Ascending aorta (tissue), 2 donors: Measurements from ENCODE around the gene TM9SF1. TPM values are rescaled to one million over a fixed set of nuclear protein-coding genes. Genes with fewer than 3 reads are reported as not detected.
"Not testable (repeated sequence)": the region's sequence is repeated elsewhere in the genome, so short reads cannot be mapped to it uniquely, and the experiment has no call there.

Experiments used
- DNase-seq, 2 donors: peaks; one replicate each; pipeline ENCODE4 v3.0.0-alpha.2; 2019; ENCODE audit warnings: low spot score in 2 of 2
- H3K27ac ChIP-seq, 2 donors: fragments of 200-600 bp; sonication (generic); one replicate each; pipeline ENCODE4 v1.5.1; 2016 to 2017; ENCODE audit warnings: mild to moderate bottlenecking in 1 of 2
- H3K27me3 ChIP-seq: fragments of 200-600 bp; sonication (generic); one replicate; pipeline ENCODE4 v1.5.1; 2017
- H3K36me3 ChIP-seq, 2 donors: fragments of 200-600 bp; sonication (generic); one replicate each; pipeline ENCODE4 v1.5.1; 2016
- H3K4me1 ChIP-seq, 2 donors: fragments of 200-600 bp; sonication (generic); one replicate each; pipeline ENCODE4 v1.5.1; 2016 to 2017; ENCODE audit warnings: mild to moderate bottlenecking in 1 of 2
- H3K4me3 ChIP-seq, 2 donors: fragments of 200-600 bp; sonication (generic); one replicate each; pipeline ENCODE4 v1.5.1; 2016 to 2017; ENCODE audit warnings: mild to moderate bottlenecking in 1 of 2
- H3K9me3 ChIP-seq, 2 donors: fragments of 200-600 bp; sonication (generic); one replicate each; pipeline ENCODE4 v1.5.1; 2016
- intact Hi-C: fragments of 100-400 bp; cut with DNase I; formaldehyde crosslinking; loops from one replicate; pipeline ENCODE4 v1.15.1; 2023
- total RNA-seq: library from RNA; depleted of rRNA; stranded (reverse); fragments of >200 nt; gene quantifications from one replicate; pipeline ENCODE4 v1.1.0, GENCODE V29; 2016
- TF ChIP-seq, protein P1 (sequence below), 3 experiments: fragments of 200-600 bp in 2 of 3; fragments of 450-650 bp in 1 of 3; sonication (generic) in 2 of 3; IDR thresholded peaks; one replicate each; pipeline ENCODE4 v1.5.1; 2016 to 2019; ENCODE audit warnings: antibody characterized with exemption in 3 of 3, mild to moderate bottlenecking in 1 of 3, moderate library complexity in 1 of 3

The TM9SF1 gene
- total RNA-seq, 1 donor from 2014 or later, result 86.5 TPM

DNA sequence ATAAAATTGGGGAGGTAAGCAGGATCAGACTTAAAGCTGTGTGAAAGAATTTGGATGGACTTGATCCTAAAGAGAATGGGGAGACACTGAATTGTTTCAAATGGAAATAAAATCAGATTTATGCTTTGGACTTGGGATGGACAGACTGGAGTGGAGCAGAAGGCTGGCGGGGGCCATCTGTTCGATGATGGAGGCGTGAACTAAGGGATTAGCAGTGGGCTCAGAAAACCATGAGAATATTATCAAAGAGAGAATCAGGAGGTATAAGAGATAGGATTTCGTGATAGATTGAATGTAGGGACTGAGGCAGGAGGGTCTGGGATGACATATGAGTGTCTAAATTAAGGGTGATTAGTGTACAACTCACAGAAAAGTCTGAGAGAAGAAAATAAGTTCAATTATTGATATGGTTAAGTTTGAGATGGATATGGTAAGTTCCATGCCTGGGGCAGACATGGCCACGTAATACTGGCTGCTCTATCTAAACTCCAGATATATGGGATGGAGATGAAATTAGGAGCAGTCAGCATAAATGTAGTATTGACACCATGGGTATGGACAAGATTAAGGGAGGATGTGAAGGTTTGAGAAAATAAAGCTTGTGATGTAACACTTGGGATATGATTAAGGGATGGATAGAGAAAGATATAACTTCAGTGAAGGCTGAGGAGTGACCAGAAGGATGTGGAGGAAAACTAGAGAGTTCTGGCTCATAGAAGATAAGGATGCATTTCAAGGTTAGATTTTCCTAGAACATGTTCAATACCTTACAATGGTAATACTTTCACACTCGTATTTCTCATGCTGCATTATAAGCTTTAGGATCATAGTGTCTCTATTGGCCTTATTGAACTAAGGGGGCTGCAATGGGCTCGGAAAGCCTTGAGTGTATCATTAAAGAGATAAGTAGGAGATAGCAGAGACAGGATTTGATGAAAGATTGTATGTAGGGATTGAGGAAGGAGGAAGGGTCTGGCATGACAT, 9.2 kb upstream of the TM9SF1 start:
- Histone ChIP-seq H3K9me3 (no peaks in the 10 kb centered on the region), H3K4me1 (no peaks in the 10 kb centered on the region), H3K36me3 (peaks cover 32 to 44% of the 10 kb centered on the region in 2 donors), H3K27me3 (no peaks in the 10 kb centered on the region), H3K4me3 (no peak overlapping the region), H3K27ac (no peak overlapping the region)
- no peak for DNase-seq
- intact Hi-C loops, result no loop called here
- TF ChIP-seq, protein P1, sequence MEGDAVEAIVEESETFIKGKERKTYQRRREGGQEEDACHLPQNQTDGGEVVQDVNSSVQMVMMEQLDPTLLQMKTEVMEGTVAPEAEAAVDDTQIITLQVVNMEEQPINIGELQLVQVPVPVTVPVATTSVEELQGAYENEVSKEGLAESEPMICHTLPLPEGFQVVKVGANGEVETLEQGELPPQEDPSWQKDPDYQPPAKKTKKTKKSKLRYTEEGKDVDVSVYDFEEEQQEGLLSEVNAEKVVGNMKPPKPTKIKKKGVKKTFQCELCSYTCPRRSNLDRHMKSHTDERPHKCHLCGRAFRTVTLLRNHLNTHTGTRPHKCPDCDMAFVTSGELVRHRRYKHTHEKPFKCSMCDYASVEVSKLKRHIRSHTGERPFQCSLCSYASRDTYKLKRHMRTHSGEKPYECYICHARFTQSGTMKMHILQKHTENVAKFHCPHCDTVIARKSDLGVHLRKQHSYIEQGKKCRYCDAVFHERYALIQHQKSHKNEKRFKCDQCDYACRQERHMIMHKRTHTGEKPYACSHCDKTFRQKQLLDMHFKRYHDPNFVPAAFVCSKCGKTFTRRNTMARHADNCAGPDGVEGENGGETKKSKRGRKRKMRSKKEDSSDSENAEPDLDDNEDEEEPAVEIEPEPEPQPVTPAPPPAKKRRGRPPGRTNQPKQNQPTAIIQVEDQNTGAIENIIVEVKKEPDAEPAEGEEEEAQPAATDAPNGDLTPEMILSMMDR (IDR thresholded peaks at IDR 0.05), result no peak

DNA sequence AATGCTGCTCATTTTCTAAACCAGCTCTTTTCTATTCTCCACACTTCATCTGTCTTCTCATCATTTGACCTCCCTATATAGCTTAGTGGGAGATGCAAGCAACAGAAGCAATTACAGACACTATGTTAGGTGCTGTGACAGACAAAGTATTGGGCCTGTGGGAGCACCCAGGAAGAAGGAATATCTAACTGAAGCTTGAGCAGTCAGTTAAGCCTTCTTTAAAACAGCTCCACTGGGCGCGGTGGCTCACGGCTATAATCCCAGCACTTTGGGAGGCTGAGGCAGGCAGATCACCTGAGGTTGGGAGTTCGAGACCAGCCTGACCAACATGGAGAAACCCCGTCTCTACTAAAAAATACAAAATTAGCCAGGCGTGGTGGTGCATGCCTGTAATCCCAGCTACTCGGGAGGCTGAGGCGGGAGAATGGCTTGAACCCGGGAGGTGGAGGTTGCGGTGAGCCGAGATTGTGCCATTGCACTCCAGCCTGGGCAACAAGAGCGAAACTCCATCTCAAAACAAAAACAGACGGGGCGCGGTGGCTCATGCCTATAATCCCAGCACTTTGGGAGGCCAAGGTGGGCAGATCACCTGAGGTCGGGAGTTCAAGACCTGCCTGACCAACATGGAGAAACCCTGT, 8.1 kb upstream of the TM9SF1 start:
- peaks cover 24 to 35% of the 10 kb centered on the region in 2 donors for H3K36me3 ChIP-seq
- H3K4me1 ChIP-seq, intact Hi-C loops, H3K4me3 ChIP-seq, H3K27me3 ChIP-seq, H3K9me3 ChIP-seq, H3K27ac ChIP-seq: not testable (repeated sequence)
- peak in 1 of 2 donors; percentile 24 for DNase-seq

DNA sequence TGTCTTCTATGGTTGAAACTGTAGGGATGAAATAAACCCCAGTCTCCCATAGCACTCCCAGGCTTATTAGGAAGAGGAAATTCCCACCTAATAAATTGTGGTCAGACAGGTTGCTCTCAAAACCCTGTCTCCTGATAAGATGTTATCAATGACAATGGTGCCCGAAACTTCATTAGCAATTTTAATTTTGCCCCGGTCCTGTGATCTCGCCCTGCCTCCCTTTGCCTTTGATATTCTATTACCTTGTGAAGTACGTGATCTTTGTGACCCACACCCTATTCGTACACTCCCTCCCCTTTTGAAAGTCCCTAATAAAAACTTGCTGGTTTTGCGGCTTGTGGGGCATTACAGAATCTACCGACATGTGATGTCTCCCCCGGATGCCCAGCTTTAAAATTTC, 7.3 kb upstream of the TM9SF1 start:
- H3K27ac ChIP-seq, H3K4me3 ChIP-seq, intact Hi-C loops, H3K4me1 ChIP-seq, H3K27me3 ChIP-seq, H3K9me3 ChIP-seq: not testable (repeated sequence)
- H3K36me3 ChIP-seq, result peaks cover 15 to 33% of the 10 kb centered on the region in 2 donors
- DNase-seq, result peak in 1 of 2 donors; percentile 31

DNA sequence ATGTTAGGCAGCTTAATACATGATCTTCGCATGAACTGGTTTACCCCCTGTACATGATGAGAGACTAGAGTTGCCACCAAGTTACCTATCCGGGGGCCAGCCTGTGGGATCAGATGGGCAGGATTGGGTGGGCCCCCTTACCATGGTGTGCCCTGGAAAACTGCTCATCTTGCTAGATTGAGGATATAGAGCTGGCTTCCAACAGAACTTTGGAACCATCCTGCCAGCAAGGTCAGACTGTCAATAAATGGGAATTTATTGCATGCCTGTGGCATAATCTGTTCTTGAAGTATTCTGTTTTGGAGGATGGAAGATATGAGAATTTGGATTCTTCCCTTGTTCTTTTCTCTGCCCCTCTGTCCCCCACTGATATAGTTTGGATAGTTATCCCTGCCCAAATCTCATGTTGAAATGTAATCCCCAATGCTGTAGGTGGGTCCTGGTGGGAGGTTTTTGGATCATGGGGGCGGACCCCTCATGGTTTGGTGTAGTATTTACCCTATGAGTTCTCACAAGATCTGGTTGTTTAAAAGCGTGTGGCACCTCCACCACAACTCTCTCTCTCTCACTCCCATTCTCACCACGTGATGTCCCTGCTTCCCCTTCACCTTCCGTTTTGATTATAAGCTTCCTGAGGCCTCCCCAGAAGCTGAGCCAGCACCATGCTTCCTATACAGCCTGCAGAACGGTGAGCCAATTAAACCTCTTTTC, 3.7 kb upstream of the TM9SF1 start:
- Histone ChIP-seq H3K9me3 (no peaks in the 10 kb centered on the region), H3K4me3 (no peak overlapping the region), H3K36me3 (peaks cover 3 to 13% of the 10 kb centered on the region in 2 donors), H3K4me1 (peaks cover 8 to 25% of the 10 kb centered on the region in 2 donors), H3K27ac (no peak overlapping the region), H3K27me3 (no peaks in the 10 kb centered on the region)
- TF ChIP-seq, protein P1 (IDR thresholded peaks at IDR 0.05), result no peak
- intact Hi-C loops, result no loop called here
- no peak for DNase-seq

DNA sequence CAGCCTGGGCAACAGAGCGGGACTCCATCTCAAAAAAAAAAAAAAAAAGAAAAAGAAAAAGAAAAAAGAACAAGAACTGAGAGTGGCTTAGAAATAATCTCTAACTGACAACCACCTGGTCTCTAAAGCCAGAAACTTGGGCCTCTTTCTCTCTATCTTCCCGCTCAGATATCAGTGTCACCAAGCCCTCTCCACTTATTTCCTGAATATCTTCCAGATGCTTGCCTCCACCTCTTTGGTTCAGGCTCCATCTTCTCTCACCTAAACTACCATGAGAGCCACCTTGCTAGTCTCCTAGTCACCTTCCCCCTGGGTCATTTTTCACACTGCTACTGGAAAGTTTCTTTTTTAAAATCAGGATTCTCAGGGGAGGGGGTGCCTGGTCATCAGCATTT, 1.8 kb upstream of the TM9SF1 start:
- peaks cover 8 to 25% of the 10 kb centered on the region in 2 donors for H3K4me1 ChIP-seq
- no peak for DNase-seq
- intact Hi-C loops, result no loop called here
- H3K36me3 ChIP-seq, result peaks cover 12 to 16% of the 10 kb centered on the region in 2 donors
- no peaks in the 10 kb centered on the region for H3K27me3 ChIP-seq
- H3K4me3 ChIP-seq, result no peak overlapping the region
- TF ChIP-seq, protein P1 (IDR thresholded peaks at IDR 0.05), result no peak
- no peak overlapping the region for H3K27ac ChIP-seq
- H3K9me3 ChIP-seq, result no peaks in the 10 kb centered on the region
